ENCODE results near the gene CNOT6L. TPM values are rescaled to one million over a fixed set of nuclear protein-coding genes. Genes with fewer than 3 reads are reported as not detected.
"Not testable (repeated sequence)": the region's sequence is repeated elsewhere in the genome, so short reads cannot be mapped to it uniquely, and the experiment has no call there.

The CNOT6L gene
- polyA plus RNA-seq, 1 donor from 2014 or later = 14.4 TPM

- TF ChIP-seq SMC3 (conservative IDR thresholded peaks at IDR 0.05; ENCODE audit: poor library complexity) = no peak
- TF ChIP-seq RAD21 (conservative IDR thresholded peaks at IDR 0.05) = no peak
- no peak for TF ChIP-seq CTCF (IDR thresholded peaks at IDR 0.05; ENCODE audit: poor library complexity, severe bottlenecking)
- TF ChIP-seq TAF1 (IDR thresholded peaks at IDR 0.05; ENCODE audit: low read depth) = no peak
- no peak for TF ChIP-seq EP300 (conservative IDR thresholded peaks at IDR 0.05; ENCODE audit: poor library complexity, severe bottlenecking)
- no peak for TF ChIP-seq REST (IDR thresholded peaks at IDR 0.05; ENCODE audit: borderline replicate concordance)
- TF ChIP-seq MXI1 (conservative IDR thresholded peaks at IDR 0.05; ENCODE audit: poor library complexity, severe bottlenecking) = no peak
- no peak for TF ChIP-seq POLR2AphosphoS5 (IDR thresholded peaks at IDR 0.05)
- no peak for TF ChIP-seq EZH2 (IDR thresholded peaks at IDR 0.05; ENCODE audit: borderline replicate concordance, insufficient read depth, low read length, poor library complexity, severe bottlenecking)
- Histone ChIP-seq H3K9ac (ENCODE audit: low read length) (no peak overlapping the region), H3F3A (ENCODE audit: insufficient read depth, low read length, poor library complexity, severe bottlenecking) (no peaks in the 10 kb centered on the region), H3K4me2 (ENCODE audit: low read length) (no peak overlapping the region), H3K9me3 (ENCODE audit: low read length) (no peaks in the 10 kb centered on the region), H3K36me3 (ENCODE audit: insufficient read depth, low read length) (no peaks in the 10 kb centered on the region), H3K4me3 (ENCODE audit: low read length) (no peak overlapping the region), H3K27ac (ENCODE audit: low read length) (no peak overlapping the region), H2AFZ (ENCODE audit: low read depth, low read length) (no peak overlapping the region), H3K27me3 (ENCODE audit: insufficient read depth, low read depth, low read length) (no peaks in the 10 kb centered on the region), H3K9me2 (ENCODE audit: insufficient read depth, low read length) (no peaks in the 10 kb centered on the region), H4K20me1 (ENCODE audit: insufficient read depth) (no peaks in the 10 kb centered on the region), H3K79me2 (replicated peaks; ENCODE audit: insufficient read depth, low read length) (no peaks in the 10 kb centered on the region)
Observed at GRCh38 chr4:77721073-77721472, 98.1 kb downstream of the CNOT6L start.

- not testable (repeated sequence) for H2AFZ ChIP-seq (ENCODE audit: low read depth, low read length); H3F3A ChIP-seq (ENCODE audit: insufficient read depth, low read length, poor library complexity, severe bottlenecking); H3K36me3 ChIP-seq (ENCODE audit: insufficient read depth, low read length); H3K79me2 ChIP-seq (replicated peaks; ENCODE audit: insufficient read depth, low read length); H3K9ac ChIP-seq (ENCODE audit: low read length); H3K4me2 ChIP-seq (ENCODE audit: low read length); H3K27ac ChIP-seq (ENCODE audit: low read length); H3K4me3 ChIP-seq (ENCODE audit: low read length); H3K27me3 ChIP-seq (ENCODE audit: insufficient read depth, low read depth, low read length); H4K20me1 ChIP-seq (ENCODE audit: insufficient read depth); H3K9me3 ChIP-seq (ENCODE audit: low read length); H3K9me2 ChIP-seq (ENCODE audit: insufficient read depth, low read length)
Observed at GRCh38 chr4:77718500-77718899, 100.7 kb downstream of the CNOT6L start.

All from neural cell (in vitro differentiated cells).